SK-N-SH (cell line): ENCODE data around the gene PPHLN1. TPM values are rescaled to one million over a fixed set of nuclear protein-coding genes. Genes with fewer than 3 reads are reported as not detected.

Experiments used
- CTCF ChIA-PET: fragments of 300-600, 350-600 bp; formaldehyde crosslinking; extraction: SDS; loops from one replicate; lab custom pipeline; 2021; lab: Yijun Ruan, JAX
- POLR2A ChIA-PET: fragments of 350-600 bp; sonication (Branson Sonifier 250); formaldehyde crosslinking; extraction: SDS; loops from one replicate; lab custom pipeline; 2020; ENCODE audit warnings: antibody characterized with exemption, inconsistent platforms; lab: Yijun Ruan, JAX
- DNase-seq: peaks from one replicate; pipeline ENCODE4 v3.0.0; 2012
- H2AFZ ChIP-seq: fragments of 200-600 bp; sonication (generic); 2 replicates; pipeline ENCODE4 v1.8.1; 2016; ENCODE audit warnings: antibody characterized with exemption, mild to moderate bottlenecking, low read depth
- H3F3A ChIP-seq: fragments of 200-600 bp; sonication (generic); replicated peaks from 2 replicates; pipeline ENCODE3; 2016; ENCODE audit warnings: antibody characterized with exemption, mild to moderate bottlenecking; ENCODE audit not compliant: insufficient read depth
- H3K27ac ChIP-seq, 2 experiments: fragments of 200-500 bp in 1 of 2; fragments of 200-600 bp in 1 of 2; sonication (Bioruptor generic) in 1 of 2; sonication (generic), shearing (Covaris generic) in 1 of 2; 2 replicates each; pipeline versions ENCODE4 v1.5.1 to v1.6.1; 2014 to 2016; ENCODE audit warnings: low read depth in 2 of 2, inconsistent platforms in 1 of 2, low read length in 1 of 2, mild to moderate bottlenecking in 1 of 2, mixed read lengths in 1 of 2
- H3K27me3 ChIP-seq: fragments of 200-600 bp; sonication (generic), shearing (Covaris generic); 2 replicates; pipeline ENCODE4 v1.6.1; 2016; ENCODE audit warnings: mixed run types; ENCODE audit not compliant: insufficient read depth
- H3K36me3 ChIP-seq, 2 experiments: fragments of 200-500 bp in 1 of 2; fragments of 200-600 bp in 1 of 2; sonication (Bioruptor generic) in 1 of 2; sonication (generic) in 1 of 2; replicated peaks in 1 of 2; 2 replicates each; pipeline versions ENCODE3 to v1.5.1; 2014 to 2016; ENCODE audit warnings: low read length in 1 of 2, mild to moderate bottlenecking in 1 of 2; ENCODE audit not compliant: insufficient read depth in 2 of 2, control insufficient read depth in 1 of 2
- H3K4me1 ChIP-seq, 2 experiments: fragments of 200-500 bp in 1 of 2; fragments of 200-600 bp in 1 of 2; sonication (Bioruptor generic) in 1 of 2; sonication (generic), shearing (Covaris generic) in 1 of 2; 2 replicates each; pipeline versions ENCODE4 v1.5.1 to v1.6.1; 2014 to 2016; ENCODE audit warnings: low read depth in 1 of 2, low read length in 1 of 2, mixed run types in 1 of 2; ENCODE audit not compliant: insufficient read depth in 2 of 2, control insufficient read depth in 1 of 2
- H3K4me2 ChIP-seq: fragments of 200-600 bp; sonication (generic), shearing (Covaris generic); 2 replicates; pipeline ENCODE4 v1.6.1; 2017; ENCODE audit warnings: mixed run types
- H3K4me3 ChIP-seq, 2 experiments: fragments of 200-500 bp in 1 of 2; fragments of 200-600 bp in 1 of 2; sonication (Bioruptor generic) in 1 of 2; sonication (generic), shearing (Covaris generic) in 1 of 2; 2 replicates each; pipeline versions ENCODE4 v1.5.1 to v1.8.1; 2014 to 2016; ENCODE audit warnings: low read depth in 2 of 2, inconsistent platforms in 1 of 2, low read length in 1 of 2, mild to moderate bottlenecking in 1 of 2, mixed read lengths in 1 of 2, moderate library complexity in 1 of 2
- H3K79me2 ChIP-seq: fragments of 200-600 bp; sonication (generic); 2 replicates; pipeline ENCODE4 v1.8.1; 2017; ENCODE audit warnings: mild to moderate bottlenecking; ENCODE audit not compliant: insufficient read depth
- H3K9ac ChIP-seq: fragments of 200-600 bp; sonication (generic); 2 replicates; pipeline ENCODE4 v1.6.1; 2017; ENCODE audit warnings: mixed run types
- H3K9me2 ChIP-seq: fragments of 200-600 bp; sonication (generic); 2 replicates; pipeline ENCODE4 v1.6.1; 2017; ENCODE audit warnings: mixed run types
- H3K9me3 ChIP-seq: fragments of 200-600 bp; sonication (generic); 2 replicates; pipeline ENCODE4 v1.6.1; 2017; ENCODE audit warnings: mixed run types, mild to moderate bottlenecking, moderate library complexity
- H4K20me1 ChIP-seq: fragments of 200-600 bp; sonication (generic); 2 replicates; pipeline ENCODE4 v1.6.1; 2017; ENCODE audit warnings: mild to moderate bottlenecking, mixed run types; ENCODE audit not compliant: insufficient read depth
- CTCF ChIP-seq: fragments of 200-600 bp; sonication (generic); IDR thresholded peaks from 2 replicates; pipeline ENCODE4 v1.6.1; 2017; ENCODE audit warnings: antibody characterized with exemption, mild to moderate bottlenecking, moderate library complexity
- ELF1 ChIP-seq: IDR thresholded peaks from 2 replicates; pipeline ENCODE4 v1.4.0; 2012
- EP300 ChIP-seq, 2 experiments: IDR thresholded peaks; 2 replicates each; pipeline versions ENCODE4 v1.4.0 to v1.6.1; 2012; ENCODE audit warnings: borderline replicate concordance in 1 of 2, low read depth in 1 of 2, low read length in 1 of 2
- EZH2phosphoT487 ChIP-seq: fragments of 200-600 bp; sonication (generic); IDR thresholded peaks from 2 replicates; pipeline ENCODE4 v1.6.1; 2017; ENCODE audit warnings: low read depth, mixed run types, mild to moderate bottlenecking, antibody characterized with exemption, moderate library complexity, borderline replicate concordance
- GABPA ChIP-seq: IDR thresholded peaks from 2 replicates; pipeline ENCODE4 v1.4.0; 2012; ENCODE audit warnings: low read depth, mild to moderate bottlenecking
- IRF3 ChIP-seq: fragments of 150-350 bp; IDR thresholded peaks from 2 replicates; pipeline ENCODE4 v1.6.1; 2016; ENCODE audit warnings: mild to moderate bottlenecking, low read depth, low read length
- JUND ChIP-seq: IDR thresholded peaks from 2 replicates; pipeline ENCODE4 v1.4.0; 2012
- MAX ChIP-seq: IDR thresholded peaks from 2 replicates; pipeline ENCODE4 v1.4.0; 2012; ENCODE audit warnings: low read depth
- PBX3 ChIP-seq: IDR thresholded peaks from 2 replicates; pipeline ENCODE4; 2012
- RFX5 ChIP-seq: IDR thresholded peaks from 2 replicates; pipeline ENCODE4 v1.6.1; 2012; ENCODE audit warnings: mild to moderate bottlenecking, improper control_type of control experiment, low read length
- TCF12 ChIP-seq: IDR thresholded peaks from 2 replicates; pipeline ENCODE4 v1.4.0; 2012
- USF2 ChIP-seq: fragments of 150-350 bp; IDR thresholded peaks from 2 replicates; pipeline ENCODE4 v1.6.1; 2017; ENCODE audit warnings: antibody characterized with exemption, low read length, low read depth, borderline replicate concordance
- YY1 ChIP-seq: IDR thresholded peaks from 2 replicates; pipeline ENCODE4 v1.4.0; 2012; ENCODE audit warnings: low read depth, mild to moderate bottlenecking
- WGBS: methylation state at CpG from one replicate; pipeline ENCODE4 v1.1.6; 2017; ENCODE audit warnings: low lambda C conversion rate; 5-methylcytosine and 5-hydroxymethylcytosine counted together
- polyA plus RNA-seq, 3 experiments: library from polyadenylated mRNA; depleted of rRNA; stranded (reverse); fragments of >200 nt; gene quantifications; 2 replicates each; pipeline ENCODE4 v1.2.3, GENCODE V29; 2012

The PPHLN1 gene
- polyA plus RNA-seq, 1 of the 3 experiments (the other 2 are of a cell fraction): 55.4 TPM

GRCh38 chr12:42336286-42336685 lies 10.3 kb downstream of the PPHLN1 start:
- POLR2A ChIA-PET: no interaction called here
- H3K9me3 ChIP-seq: no peaks in the 10 kb centered on the region
- peaks cover 6% of the 10 kb centered on the region for H3F3A ChIP-seq
- H3K4me2 ChIP-seq: no peak overlapping the region
- H3K27ac ChIP-seq: no peak overlapping the region
- H3K27me3 ChIP-seq: no peaks in the 10 kb centered on the region
- CTCF ChIA-PET: no interaction called here
- WGBS: 95% methylated on average over 1 of the region's 1 CpG
- H3K4me3 ChIP-seq: no peak overlapping the region
- H3K9ac ChIP-seq: no peak overlapping the region
- no peak overlapping the region for H2AFZ ChIP-seq
- TF ChIP-seq ELF1 (no peak), EP300 (IDR thresholded peaks at IDR 0.05; ENCODE audit: borderline replicate concordance in 1 of 2, low read depth in 1 of 2, low read length in 1 of 2) (no peak), USF2 (no peak), IRF3 (no peak), GABPA (no peak), CTCF (no peak), MAX (no peak)
- H3K36me3 ChIP-seq: peaks cover 20 to 25% of the 10 kb centered on the region in 2 experiments
- H3K4me1 ChIP-seq: peaks cover 0 to 9% of the 10 kb centered on the region in 2 experiments; a peak in 2 of 4 replicates
- no peak for DNase-seq
- H3K9me2 ChIP-seq: no peaks in the 10 kb centered on the region
- peaks cover 93% of the 10 kb centered on the region for H3K79me2 ChIP-seq
- peaks cover 42% of the 10 kb centered on the region for H4K20me1 ChIP-seq

GRCh38 chr12:42338280-42338679 lies 12.3 kb downstream of the PPHLN1 start:
- Histone ChIP-seq H3K27ac (no peak overlapping the region), H3K9ac (no peak overlapping the region), H3K4me3 (no peak overlapping the region), H3K4me2 (no peak overlapping the region), H3K9me2 (no peaks in the 10 kb centered on the region), H3K9me3 (no peaks in the 10 kb centered on the region), H3K79me2 (peaks cover 89% of the 10 kb centered on the region), H4K20me1 (peaks cover 29% of the 10 kb centered on the region), H3K36me3 (peaks cover 27 to 28% of the 10 kb centered on the region in 2 experiments), H2AFZ (no peak overlapping the region), H3K27me3 (no peaks in the 10 kb centered on the region), H3K4me1 (peaks cover 0 to 3% of the 10 kb centered on the region in 2 experiments; a peak in 1 of 4 replicates), H3F3A (no peaks in the 10 kb centered on the region)
- ChIA-PET POLR2A (no interaction called here), CTCF (interaction anchor here (0.5 kb wide), 1 partner anchor 126 kb away, joined by 4 read pairs; no protein-coding TSS in a partner anchor)
- DNase-seq: no peak
- WGBS: 97% methylated on average over 2 of the region's 2 CpGs
- TF ChIP-seq PBX3 (no peak), JUND (no peak), YY1 (no peak), ELF1 (no peak), RFX5 (no peak), EZH2phosphoT487 (no peak), GABPA (no peak), TCF12 (no peak)
